ENCODE results near the gene NLRC5.

DNA sequence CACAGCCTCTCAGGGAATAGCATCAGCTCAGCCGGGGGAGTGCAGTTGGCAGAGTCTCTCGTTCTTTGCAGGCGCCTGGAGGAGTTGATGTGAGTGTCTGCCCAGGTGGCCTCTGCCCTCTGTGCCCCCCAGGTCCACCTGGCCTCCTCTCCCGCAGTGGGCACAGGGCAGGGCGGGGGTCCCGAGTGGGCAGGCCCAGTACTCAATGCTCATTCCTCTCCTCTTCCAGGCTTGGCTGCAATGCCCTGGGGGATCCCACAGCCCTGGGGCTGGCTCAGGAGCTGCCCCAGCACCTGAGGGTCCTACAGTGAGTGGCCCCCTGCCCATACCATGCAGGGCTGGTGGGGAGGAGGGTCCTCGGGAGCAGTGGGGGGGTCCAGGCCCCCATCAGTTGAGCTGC, 88.4 kb downstream of the NLRC5 start:
- TF ChIP-seq, protein P1, sequence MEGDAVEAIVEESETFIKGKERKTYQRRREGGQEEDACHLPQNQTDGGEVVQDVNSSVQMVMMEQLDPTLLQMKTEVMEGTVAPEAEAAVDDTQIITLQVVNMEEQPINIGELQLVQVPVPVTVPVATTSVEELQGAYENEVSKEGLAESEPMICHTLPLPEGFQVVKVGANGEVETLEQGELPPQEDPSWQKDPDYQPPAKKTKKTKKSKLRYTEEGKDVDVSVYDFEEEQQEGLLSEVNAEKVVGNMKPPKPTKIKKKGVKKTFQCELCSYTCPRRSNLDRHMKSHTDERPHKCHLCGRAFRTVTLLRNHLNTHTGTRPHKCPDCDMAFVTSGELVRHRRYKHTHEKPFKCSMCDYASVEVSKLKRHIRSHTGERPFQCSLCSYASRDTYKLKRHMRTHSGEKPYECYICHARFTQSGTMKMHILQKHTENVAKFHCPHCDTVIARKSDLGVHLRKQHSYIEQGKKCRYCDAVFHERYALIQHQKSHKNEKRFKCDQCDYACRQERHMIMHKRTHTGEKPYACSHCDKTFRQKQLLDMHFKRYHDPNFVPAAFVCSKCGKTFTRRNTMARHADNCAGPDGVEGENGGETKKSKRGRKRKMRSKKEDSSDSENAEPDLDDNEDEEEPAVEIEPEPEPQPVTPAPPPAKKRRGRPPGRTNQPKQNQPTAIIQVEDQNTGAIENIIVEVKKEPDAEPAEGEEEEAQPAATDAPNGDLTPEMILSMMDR (IDR thresholded peaks at IDR 0.05) = no peak
- TF ChIP-seq POLR2A (IDR thresholded peaks at IDR 0.05) = no peak
- no peak for TF ChIP-seq EP300 (IDR thresholded peaks at IDR 0.05)
